Loucy (cell line): ENCODE measurements around the gene DOCK10.

Experiments
- CTCF ChIP-seq: fragments of 200-600 bp; sonication (generic); conservative IDR thresholded peaks from 2 replicates; pipeline ENCODE4 v1.5.1; 2014; ENCODE audit warnings: mild to moderate bottlenecking, antibody characterized with exemption, low read length
- EZH2phosphoT487 ChIP-seq: fragments of 200-600 bp; IDR thresholded peaks from 2 replicates; pipeline ENCODE4 v1.6.1; 2018; ENCODE audit warnings: antibody characterized with exemption, mild to moderate bottlenecking, moderate library complexity, borderline replicate concordance

- TF ChIP-seq CTCF (no peak), EZH2phosphoT487 (no peak)
Measured at GRCh38 chr2:224851811-224852210, 190.5 kb downstream of the DOCK10 start.
